ENCODE measurements around the gene GLA. TPM values are rescaled to one million over a fixed set of nuclear protein-coding genes. Genes with fewer than 3 reads are reported as not detected.

Gene GLA
- total and polyA plus RNA-seq, 9 of the 15 experiments (the other 6 are each of a cell fraction or from before 2014, with no cell fraction given): 41.7 to 146 (median 73.8) TPM

- no peak for TF ChIP-seq CHD7 (IDR thresholded peaks at IDR 0.05; ENCODE audit: low read depth, low read length)
- TF ChIP-seq GTF2B (IDR thresholded peaks at IDR 0.05; ENCODE audit: extremely low read depth, insufficient read length): peak; percentile 79
- TF ChIP-seq YBX1 (IDR thresholded peaks at IDR 0.05): no peak
- no peak for TF ChIP-seq THAP7 (CRISPR knock-in tag; IDR thresholded peaks at IDR 0.05)
- TF ChIP-seq AFF1 (IDR thresholded peaks at IDR 0.05; ENCODE audit: low read depth in 1 of 2, partially characterized antibody in 2 of 2): no peak
- TF ChIP-seq ZNF280B (CRISPR knock-in tag; IDR thresholded peaks at IDR 0.05): no peak
- peak; percentile 33; the same call in 1 of the 2 replicates for TF ChIP-seq SIN3B (IDR thresholded peaks at IDR 0.05; ENCODE audit: low read depth)
Observed at GRCh38 chrX:101390664-101391525, 16.8 kb downstream of the GLA start, which contains the start of gene RPL36A (continued).

All from K562 (cell line).